NCI-H226 (cell line): Measurements from ENCODE around the gene SAT2.
"Not testable (repeated sequence)": the region's sequence is repeated elsewhere in the genome, so short reads cannot be mapped to it uniquely, and the experiment has no call there.

Experiments
- DNase-seq: peaks from one replicate; pipeline ENCODE4 v3.0.0-alpha.2; 2015

Gene SAT2

DNA sequence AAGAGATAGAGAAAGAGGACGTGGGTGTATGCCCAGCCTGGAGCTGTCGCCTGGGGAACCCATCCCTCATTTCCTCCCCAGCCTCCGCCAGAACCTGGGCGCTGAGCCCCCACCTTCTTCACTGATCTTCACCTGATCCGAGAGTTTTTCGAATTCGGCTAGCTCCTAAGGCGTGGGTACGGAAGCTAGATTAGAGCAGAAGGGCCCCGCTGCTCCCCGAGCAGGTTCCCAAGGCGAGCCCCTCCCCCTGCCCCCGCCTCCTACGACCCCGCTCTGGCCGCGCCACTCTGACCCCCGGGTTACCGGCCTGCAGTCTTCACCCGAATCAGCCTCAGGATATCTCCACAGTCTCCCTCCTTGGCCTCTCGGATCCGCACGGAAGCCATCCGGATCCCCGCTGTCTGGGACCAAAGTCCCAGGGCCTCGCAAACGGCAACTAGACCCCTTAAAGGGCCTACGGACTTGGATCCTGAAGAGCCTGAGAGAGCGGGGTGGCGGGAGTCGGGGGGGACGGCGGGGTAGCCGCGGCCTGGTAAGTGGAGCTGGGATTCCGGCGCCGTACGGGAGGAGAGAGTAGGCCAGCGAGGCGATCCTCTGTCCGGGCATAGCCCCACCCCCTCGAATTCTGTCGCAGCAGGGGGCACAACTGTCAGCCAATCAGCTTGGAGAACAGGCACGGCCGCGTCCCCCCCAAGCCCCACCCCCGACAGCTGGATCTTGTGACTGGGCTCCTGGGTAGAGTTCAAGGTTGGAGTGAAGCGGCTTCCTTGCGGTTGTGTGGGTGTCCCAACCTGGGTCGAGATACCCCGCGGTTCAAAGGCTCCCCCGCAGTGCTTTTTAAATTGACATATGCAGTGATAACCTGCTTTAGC lies at the start of gene SAT2:
TSS of gene SAT2 (minus strand) at position 572 of the 872 bp plus-strand sequence. CDS start at position 386, 186 bp downstream.
- peak; percentile 86 for DNase-seq

- DNase-seq: no peak
Observed at GRCh38 chr17:7676533-7676932, 48.9 kb upstream of the SAT2 start.

DNA sequence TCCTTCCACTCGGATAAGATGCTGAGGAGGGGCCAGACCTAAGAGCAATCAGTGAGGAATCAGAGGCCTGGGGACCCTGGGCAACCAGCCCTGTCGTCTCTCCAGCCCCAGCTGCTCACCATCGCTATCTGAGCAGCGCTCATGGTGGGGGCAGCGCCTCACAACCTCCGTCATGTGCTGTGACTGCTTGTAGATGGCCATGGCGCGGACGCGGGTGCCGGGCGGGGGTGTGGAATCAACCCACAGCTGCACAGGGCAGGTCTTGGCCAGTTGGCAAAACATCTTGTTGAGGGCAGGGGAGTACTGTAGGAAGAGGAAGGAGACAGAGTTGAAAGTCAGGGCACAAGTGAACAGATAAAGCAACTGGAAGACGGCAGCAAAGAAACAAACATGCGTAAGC lies 47.3 kb upstream of the SAT2 start:
- no peak for DNase-seq

GRCh38 chr17:7673239-7673638 lies 45.6 kb upstream of the SAT2 start:
- DNase-seq: no peak

GRCh38 chr17:7668482-7668881 lies 40.9 kb upstream of the SAT2 start:
- no peak for DNase-seq

- no peak for DNase-seq
Observed at GRCh38 chr17:7667656-7668406, 40.2 kb upstream of the SAT2 start.

- no peak for DNase-seq
Observed at GRCh38 chr17:7656958-7657609, 29.5 kb upstream of the SAT2 start.

GRCh38 chr17:7655541-7655840 lies 27.9 kb upstream of the SAT2 start:
- no peak for DNase-seq

- no peak for DNase-seq
Observed at GRCh38 chr17:7654832-7655540, 27.4 kb upstream of the SAT2 start.

DNA sequence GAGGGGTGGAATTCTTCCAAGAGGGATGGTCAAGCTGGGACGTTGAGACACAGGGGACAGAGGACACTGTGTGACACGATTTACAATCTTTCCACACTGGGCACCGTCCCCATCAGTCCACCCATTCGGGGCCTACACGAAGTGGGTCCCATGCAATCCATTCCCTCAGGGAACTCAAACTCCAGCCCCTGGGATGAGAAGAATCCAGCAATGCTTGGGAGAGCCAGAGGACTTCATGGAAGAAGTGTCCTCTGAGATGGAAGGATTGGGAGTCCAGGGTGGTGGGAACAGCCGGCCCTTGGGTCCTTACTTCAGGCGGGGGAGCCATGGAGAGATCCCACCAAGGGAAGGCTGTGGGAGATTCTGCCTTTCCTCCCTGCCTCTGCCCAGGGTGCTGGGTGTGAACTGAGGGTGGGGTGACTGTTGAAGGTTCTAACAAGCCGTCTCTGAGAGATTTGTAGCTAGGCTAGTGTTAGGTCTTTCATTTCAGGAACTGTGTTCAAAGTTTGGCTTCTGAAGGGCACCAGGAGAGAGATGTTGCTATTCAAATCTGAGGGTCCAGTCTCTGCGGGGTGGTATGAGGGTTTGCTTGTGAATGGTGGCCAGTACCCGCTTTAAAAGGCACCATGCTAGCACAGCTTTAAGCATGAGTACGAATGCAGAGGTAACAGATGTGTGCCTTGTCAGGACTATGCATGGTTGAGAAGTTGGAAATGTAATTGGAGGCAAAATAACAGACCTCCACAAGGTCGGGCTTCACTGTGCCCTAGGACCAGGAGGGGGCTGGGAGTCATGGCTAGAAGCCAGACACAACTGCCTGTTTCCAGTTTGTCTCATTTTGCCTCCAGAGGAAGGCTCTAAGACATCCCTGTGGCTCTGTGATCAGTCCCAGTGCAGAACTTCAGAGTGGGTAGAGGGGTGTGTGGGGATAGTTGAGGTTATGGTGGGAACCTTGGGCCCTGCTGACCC lies 25.1 kb upstream of the SAT2 start:
- no peak for DNase-seq

DNA sequence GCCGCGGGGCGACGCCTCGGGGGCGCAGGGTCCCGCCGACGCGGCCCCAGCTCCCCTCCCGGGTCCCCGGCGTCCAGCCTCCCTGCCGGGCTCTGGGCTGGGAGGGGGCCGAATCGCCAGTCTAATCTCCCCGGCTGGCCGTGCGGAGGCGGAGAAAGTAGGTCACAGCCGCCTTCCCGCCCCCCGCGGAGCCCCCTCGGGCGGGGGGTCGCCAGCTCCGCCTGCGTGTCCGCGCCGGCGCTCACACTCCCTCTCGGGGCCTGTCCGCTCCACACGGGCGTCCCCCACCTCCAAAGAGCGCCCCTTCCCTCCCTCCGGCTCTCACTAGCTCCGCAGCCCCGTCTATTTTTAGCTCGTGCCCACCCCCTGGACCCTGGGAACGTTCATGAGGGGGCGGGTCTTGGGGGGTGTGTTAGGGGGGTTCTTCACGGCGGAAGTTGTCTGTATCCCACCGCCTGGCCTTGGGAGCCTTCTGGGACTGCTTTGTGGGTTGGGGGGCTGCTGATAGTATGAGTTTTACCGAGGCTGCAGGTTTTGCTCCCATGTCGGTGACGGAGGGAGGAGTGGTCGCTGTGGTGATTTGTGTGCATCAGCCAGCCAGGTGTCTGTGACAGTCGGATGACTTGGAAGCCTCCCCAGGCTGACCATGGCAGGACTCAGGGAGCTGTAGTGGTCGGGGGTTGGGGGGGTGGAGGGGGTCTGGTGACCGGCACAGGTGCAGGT lies 24.2 kb upstream of the SAT2 start:
- DNase-seq: no peak

GRCh38 chr17:7651097-7651664 lies 23.6 kb upstream of the SAT2 start:
- no peak for DNase-seq

DNA sequence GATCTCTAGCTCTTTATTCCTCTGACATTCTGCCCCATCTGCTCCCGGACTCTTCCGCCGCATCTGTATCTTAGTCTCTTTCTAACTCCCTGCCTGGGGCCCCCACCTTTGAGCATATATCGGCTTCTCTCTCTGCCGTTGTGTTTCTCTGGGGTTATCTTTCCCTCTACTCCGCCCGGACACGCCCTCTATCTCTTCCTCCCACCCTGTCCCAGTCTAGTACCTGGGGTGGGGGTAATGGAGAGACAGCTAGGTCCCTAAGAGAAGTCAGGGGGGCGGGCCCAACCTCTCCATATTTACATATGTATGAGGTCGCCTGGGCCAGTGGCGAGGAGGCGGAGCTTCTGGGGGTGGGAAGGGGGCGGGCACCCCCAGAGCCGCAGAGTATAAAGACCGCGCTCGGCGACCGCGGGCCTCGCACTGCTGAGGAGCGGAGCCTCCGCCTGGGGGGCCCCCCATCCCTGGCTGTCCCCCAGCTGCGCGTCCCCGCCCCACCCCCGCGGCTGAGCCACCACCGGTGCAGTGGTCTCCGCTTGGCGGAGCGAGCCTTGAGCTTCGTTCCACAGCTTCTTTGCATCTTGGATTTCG lies 23.0 kb upstream of the SAT2 start, which contains the start of gene ATP1B2:
TSS of gene ATP1B2 (plus strand) at position 418 of the 588 bp plus-strand sequence. CDS start 593 bp downstream, outside the sequence.
- DNase-seq: peak; percentile 32

DNA sequence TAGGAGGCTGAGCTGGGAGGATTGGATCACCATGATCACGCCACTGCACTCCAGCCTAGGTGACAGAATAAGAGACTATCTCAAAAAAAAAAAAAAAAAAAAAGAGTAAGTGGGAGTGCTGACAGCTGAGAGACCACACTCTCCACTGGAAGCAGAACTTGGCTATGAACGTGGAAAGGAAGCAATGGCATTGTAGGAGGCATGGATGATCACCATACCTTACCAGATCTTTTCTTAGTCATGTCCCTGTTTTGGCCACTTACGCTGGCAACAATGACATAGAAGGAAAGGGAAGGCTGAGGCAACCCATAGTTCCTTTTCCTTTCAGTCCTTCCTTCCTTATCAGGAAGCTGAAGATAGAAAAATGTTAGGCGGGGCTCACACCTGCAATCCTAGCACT lies 19.4 kb upstream of the SAT2 start:
- DNase-seq: no peak

GRCh38 chr17:7646457-7646856 lies 18.8 kb upstream of the SAT2 start:
- no peak for DNase-seq

DNA sequence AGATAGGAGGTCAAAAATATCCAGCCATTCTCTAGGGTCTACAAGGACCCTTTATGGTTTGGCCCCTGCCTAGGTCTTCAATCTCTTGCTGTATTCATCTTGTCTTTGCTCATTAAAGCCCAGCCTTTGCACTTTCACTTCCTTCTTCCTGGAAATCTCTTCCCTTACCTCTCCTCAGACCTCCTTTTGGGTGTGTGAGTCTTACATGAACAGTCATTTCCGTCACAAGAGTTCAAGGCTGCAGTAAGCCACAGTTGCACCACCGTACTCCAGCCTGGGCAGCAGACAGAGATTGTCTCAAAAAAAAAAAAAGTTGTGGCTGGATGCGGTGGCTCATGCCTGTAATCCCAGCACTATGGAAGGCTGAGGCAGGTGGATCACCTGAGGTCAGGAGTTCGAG lies 17.2 kb upstream of the SAT2 start:
- DNase-seq: no peak

DNA sequence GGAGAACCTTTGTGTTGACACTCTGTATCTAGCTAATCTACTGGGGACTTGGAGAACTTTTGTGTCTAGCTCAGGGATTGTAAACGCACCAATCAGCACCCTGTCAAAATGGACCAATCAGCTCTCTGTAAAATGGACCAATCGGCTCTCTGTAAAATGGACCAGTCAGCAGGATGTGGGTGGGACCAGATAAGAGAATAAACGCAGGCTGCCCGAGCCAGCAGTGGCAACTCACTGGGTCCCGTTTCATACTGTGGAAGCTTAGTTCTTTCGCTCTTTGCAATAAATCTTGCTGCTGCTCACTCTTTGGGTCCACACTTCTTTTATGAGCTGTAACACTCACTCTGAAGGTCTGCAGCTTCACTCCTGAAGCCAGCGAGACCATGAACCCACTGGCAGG lies 14.0 kb upstream of the SAT2 start:
- not testable (repeated sequence) for DNase-seq

- no peak for DNase-seq
Observed at GRCh38 chr17:7640783-7641182, 13.2 kb upstream of the SAT2 start.

- no peak for DNase-seq
Observed at GRCh38 chr17:7636163-7636562, 8.5 kb upstream of the SAT2 start.

- no peak for DNase-seq
Observed at GRCh38 chr17:7634384-7634783, 6.8 kb upstream of the SAT2 start.
